Activated B cell treated with CpG ODN at 0.5 μM for 24 hours (primary cell): Measurements from ENCODE around the gene AAGAB. TPM values are rescaled to one million over a fixed set of nuclear protein-coding genes. Genes with fewer than 3 reads are reported as not detected.

ENCODE experiments used
- ATAC-seq: fragments of 200-7000 bp; cut with Tn5 transposase; one replicate; pipeline ENCODE4 v1.10.0; 2021; ENCODE audit warnings: low read depth, mild to moderate bottlenecking, moderate library complexity
- CTCF ChIA-PET: fragments of 350-600 bp; sonication (Branson Sonifier 250); formaldehyde crosslinking; loops from one replicate; lab custom pipeline; 2021; ENCODE audit warnings: antibody characterized with exemption; lab: Charles Lee
- POLR2A ChIA-PET: fragments of 350-600 bp; sonication (Branson Sonifier 250); formaldehyde crosslinking; loops from one replicate; lab custom pipeline; 2021; ENCODE audit warnings: antibody characterized with exemption; lab: Charles Lee
- DNase-seq: peaks from one replicate; pipeline ENCODE4 v3.0.0; 2022
- H3K27ac Mint-ChIP-seq: one replicate; pipeline ENCODE4 v1.8.0; 2020; ENCODE audit warnings: mixed read lengths
- H3K27me3 Mint-ChIP-seq: one replicate; pipeline ENCODE4 v1.8.0; 2021; ENCODE audit warnings: mixed read lengths
- H3K36me3 Mint-ChIP-seq: one replicate; pipeline ENCODE4 v1.8.0; 2021; ENCODE audit warnings: low read depth, mixed read lengths
- H3K4me1 Mint-ChIP-seq: one replicate; pipeline ENCODE4 v1.8.0; 2021; ENCODE audit warnings: mixed read lengths
- H3K4me3 Mint-ChIP-seq: one replicate; pipeline ENCODE4 v1.8.0; 2020; ENCODE audit warnings: mild to moderate bottlenecking, mixed read lengths
- H3K9me3 Mint-ChIP-seq: one replicate; pipeline ENCODE4 v1.8.0; 2020; ENCODE audit warnings: mixed read lengths
- intact Hi-C: fragments of 100-400 bp; cut with micrococcal nuclease; formaldehyde crosslinking; loops from one replicate; pipeline ENCODE4 v1.15.1; 2024
- total RNA-seq: library from RNA; stranded (reverse); gene quantifications from 2 replicates; pipeline ENCODE4 v1.2.3, GENCODE V29; 2022
- TF ChIP-seq, protein P1 (sequence below): fragments of 200-600 bp; IDR thresholded peaks from one replicate; pipeline ENCODE4 v1.8.0; 2022; ENCODE audit warnings: antibody characterized with exemption, mild to moderate bottlenecking

Gene AAGAB
- total RNA-seq, 1 donor from 2014 or later: 48.5 TPM

DNA sequence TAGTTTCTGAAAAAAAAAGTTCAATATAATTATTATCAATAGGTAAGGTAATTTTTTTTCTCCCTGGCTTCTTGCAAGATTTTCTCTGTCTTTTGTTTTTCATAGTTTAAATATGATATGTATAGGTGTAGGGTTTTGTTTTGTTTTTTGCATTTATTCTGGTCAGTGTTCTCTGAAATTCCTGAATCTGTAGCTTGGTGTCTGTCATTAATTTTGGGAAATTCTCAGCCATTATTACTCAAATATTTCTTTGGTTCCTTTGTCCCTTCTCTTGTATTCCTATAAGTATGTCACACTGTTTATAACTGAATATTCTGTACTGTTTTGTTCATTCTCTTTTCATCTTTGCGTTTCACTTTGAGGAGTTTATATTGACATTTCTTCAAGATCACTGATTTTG lies 22.2 kb upstream of the AAGAB start:
- Mint-ChIP-seq H3K27ac (no peak overlapping the region), H3K9me3 (peaks cover 12% of the 10 kb centered on the region), H3K27me3 (peaks cover 6% of the 10 kb centered on the region), H3K4me1 (no peaks in the 10 kb centered on the region), H3K4me3 (no peak overlapping the region), H3K36me3 (peaks cover 5% of the 10 kb centered on the region)
- ATAC-seq: no peak
- CTCF ChIA-PET: no interaction called here
- POLR2A ChIA-PET: no interaction called here
- TF ChIP-seq, protein P1, sequence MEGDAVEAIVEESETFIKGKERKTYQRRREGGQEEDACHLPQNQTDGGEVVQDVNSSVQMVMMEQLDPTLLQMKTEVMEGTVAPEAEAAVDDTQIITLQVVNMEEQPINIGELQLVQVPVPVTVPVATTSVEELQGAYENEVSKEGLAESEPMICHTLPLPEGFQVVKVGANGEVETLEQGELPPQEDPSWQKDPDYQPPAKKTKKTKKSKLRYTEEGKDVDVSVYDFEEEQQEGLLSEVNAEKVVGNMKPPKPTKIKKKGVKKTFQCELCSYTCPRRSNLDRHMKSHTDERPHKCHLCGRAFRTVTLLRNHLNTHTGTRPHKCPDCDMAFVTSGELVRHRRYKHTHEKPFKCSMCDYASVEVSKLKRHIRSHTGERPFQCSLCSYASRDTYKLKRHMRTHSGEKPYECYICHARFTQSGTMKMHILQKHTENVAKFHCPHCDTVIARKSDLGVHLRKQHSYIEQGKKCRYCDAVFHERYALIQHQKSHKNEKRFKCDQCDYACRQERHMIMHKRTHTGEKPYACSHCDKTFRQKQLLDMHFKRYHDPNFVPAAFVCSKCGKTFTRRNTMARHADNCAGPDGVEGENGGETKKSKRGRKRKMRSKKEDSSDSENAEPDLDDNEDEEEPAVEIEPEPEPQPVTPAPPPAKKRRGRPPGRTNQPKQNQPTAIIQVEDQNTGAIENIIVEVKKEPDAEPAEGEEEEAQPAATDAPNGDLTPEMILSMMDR: no peak
- no peak for DNase-seq
- intact Hi-C loops: no loop called here

DNA sequence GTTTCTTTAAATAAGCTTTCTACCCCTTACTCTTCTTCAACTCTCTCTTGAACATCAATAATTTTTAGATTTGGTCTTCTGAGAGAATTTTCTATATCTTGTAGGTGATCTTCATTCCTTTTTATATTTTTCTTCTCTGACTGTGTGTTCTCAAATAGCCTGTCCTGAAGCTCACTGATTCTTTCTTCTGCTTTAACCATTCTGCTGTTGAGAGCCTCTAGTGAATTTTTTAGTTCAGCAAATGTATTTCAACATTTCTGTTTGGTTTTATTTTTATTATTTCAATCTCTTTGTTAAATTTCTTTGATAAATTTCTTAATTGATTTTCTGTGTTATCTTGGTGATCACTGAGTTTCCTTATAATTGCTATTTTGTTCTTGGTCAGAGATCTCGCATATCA lies 19.8 kb upstream of the AAGAB start:
- Mint-ChIP-seq H3K36me3 (peaks cover 5% of the 10 kb centered on the region), H3K27ac (no peak overlapping the region), H3K4me1 (no peaks in the 10 kb centered on the region), H3K27me3 (peaks cover 8% of the 10 kb centered on the region), H3K4me3 (no peak overlapping the region), H3K9me3 (peaks cover 12% of the 10 kb centered on the region)
- TF ChIP-seq, protein P1: no peak
- ATAC-seq (no peak), DNase-seq (no peak)
- ChIA-PET CTCF (no interaction called here), POLR2A (no interaction called here)
- intact Hi-C loops: no loop called here

DNA sequence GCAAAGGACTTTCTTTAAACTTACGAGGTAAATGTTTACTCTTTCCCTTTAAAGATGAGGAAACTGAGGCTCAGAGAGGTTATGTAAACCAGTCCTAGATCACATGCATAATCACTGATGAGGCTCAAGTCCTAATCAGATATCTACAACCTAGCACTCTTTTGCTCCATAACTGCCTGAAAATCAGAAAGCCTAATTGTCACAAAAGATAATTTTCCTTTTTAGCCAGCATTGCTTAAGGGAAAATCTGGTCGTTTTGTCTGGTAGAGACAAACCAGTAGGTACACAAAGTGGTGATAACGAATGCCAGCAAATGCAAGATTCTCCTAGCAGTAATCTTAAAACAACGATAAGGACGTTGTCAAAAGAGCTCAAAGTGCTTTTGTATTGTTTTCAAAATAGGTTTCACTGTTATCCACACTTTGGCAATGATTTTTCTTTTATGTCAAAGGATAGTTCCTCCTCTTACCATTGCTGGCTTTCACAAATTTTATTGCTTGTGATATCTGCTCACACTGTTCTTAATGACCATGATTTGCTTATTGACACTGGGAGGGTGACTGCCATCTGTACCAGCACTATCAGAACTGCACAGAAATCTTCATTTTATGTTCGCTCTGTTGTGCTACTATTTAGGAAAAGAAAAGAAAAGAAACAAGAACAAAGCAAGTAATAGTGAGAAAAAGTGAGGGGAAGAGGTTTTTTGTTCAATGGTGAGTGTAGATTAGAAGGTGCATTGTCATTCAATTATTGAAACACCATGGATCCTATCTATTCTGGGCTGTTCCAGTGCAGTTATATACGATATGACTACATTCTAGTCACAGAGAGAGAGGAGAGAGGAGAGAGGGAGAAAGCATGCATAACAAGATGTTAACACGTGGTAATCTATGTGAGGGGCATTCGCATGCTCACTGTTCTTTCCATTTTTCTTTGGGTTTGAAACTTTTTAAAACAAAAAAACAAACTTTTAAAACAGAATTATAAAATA lies 13.8 kb upstream of the AAGAB start:
- H3K4me1 Mint-ChIP-seq: no peaks in the 10 kb centered on the region
- H3K27ac Mint-ChIP-seq: no peak overlapping the region
- no peak for ATAC-seq
- H3K27me3 Mint-ChIP-seq: peaks cover 4% of the 10 kb centered on the region
- no peaks in the 10 kb centered on the region for H3K36me3 Mint-ChIP-seq
- POLR2A ChIA-PET: no interaction called here
- H3K4me3 Mint-ChIP-seq: no peak overlapping the region
- H3K9me3 Mint-ChIP-seq: peaks cover 3% of the 10 kb centered on the region
- intact Hi-C loops: no loop called here
- DNase-seq: no peak
- TF ChIP-seq, protein P1: no peak
- CTCF ChIA-PET: no interaction called here

DNA sequence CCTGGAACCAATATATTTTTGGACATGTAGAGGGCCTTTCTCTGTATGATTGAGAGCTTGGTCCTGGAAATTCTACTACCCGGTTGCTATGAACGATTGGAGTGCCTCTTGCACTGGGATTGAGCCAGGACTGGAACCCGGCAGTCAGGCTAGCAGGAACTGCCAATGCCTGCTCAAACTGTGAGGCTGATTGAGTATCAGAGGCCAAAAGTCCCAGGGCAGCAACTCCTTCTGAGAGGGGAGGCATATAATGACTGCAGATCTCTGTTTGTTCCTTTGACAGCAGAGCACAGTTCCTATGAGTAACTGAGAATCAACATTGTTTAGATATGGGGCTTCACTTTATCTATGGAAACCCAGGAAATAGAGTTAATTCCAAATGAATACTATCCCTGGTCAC lies 13.0 kb upstream of the AAGAB start:
- TF ChIP-seq, protein P1: no peak
- ATAC-seq (no peak), DNase-seq (no peak)
- H3K27ac Mint-ChIP-seq: no peak overlapping the region
- no peak overlapping the region for H3K4me3 Mint-ChIP-seq
- intact Hi-C loops: no loop called here
- ChIA-PET POLR2A (no interaction called here), CTCF (no interaction called here)
- no peaks in the 10 kb centered on the region for H3K36me3 Mint-ChIP-seq
- H3K9me3 Mint-ChIP-seq: peaks cover under 1% of the 10 kb centered on the region
- H3K27me3 Mint-ChIP-seq: peaks cover 4% of the 10 kb centered on the region
- no peaks in the 10 kb centered on the region for H3K4me1 Mint-ChIP-seq

DNA sequence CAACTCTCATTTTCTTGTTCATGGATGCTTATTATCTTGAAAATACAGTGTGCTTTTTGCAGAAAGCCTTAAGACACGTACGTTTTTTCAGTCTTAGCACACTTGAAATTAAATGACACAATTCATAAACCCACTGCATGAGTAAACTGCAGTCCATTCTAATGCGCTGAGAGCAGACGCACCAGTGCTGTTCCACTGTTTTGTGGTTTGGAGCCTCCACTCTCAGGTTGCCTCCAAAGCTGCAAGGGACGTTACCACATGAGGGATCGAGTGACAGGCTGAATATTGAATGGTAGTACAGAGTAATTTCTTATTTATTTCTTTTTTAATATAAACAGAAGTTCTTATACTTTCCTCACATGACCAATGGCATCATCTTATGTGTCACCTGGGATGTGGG lies 12.4 kb upstream of the AAGAB start:
- DNase-seq: no peak
- intact Hi-C loops: no loop called here
- TF ChIP-seq, protein P1: no peak
- ChIA-PET CTCF (no interaction called here), POLR2A (no interaction called here)
- H3K36me3 Mint-ChIP-seq: no peaks in the 10 kb centered on the region
- no peak overlapping the region for H3K27ac Mint-ChIP-seq
- H3K4me3 Mint-ChIP-seq: no peak overlapping the region
- no peak for ATAC-seq
- no peaks in the 10 kb centered on the region for H3K4me1 Mint-ChIP-seq
- no peaks in the 10 kb centered on the region for H3K9me3 Mint-ChIP-seq
- peaks cover 4% of the 10 kb centered on the region for H3K27me3 Mint-ChIP-seq
